ENCODE measurements around the gene H1-8.
"Not testable (repeated sequence)": the region's sequence is repeated elsewhere in the genome, so short reads cannot be mapped to it uniquely, and the experiment has no call there.

H1-8 gene

GRCh38 chr3:129543156-129543790 is at the start of gene H1-8:
TSS of gene H1-8 (plus strand) at chr3:129543175. CDS start at chr3:129543219, 44 bp downstream.
- no peak for DNase-seq (ENCODE audit: low read depth, low spot score)

- DNase-seq (ENCODE audit: low read depth, low spot score): no peak
Observed at GRCh38 chr3:129493206-129493605, 49.8 kb upstream of the H1-8 start.

- not testable (repeated sequence) for DNase-seq (ENCODE audit: low read depth, low spot score)
Observed at GRCh38 chr3:129494499-129494898, 48.5 kb upstream of the H1-8 start.

- DNase-seq (ENCODE audit: low read depth, low spot score): not testable (repeated sequence)
Observed at GRCh38 chr3:129495006-129495639, 47.9 kb upstream of the H1-8 start.

- not testable (repeated sequence) for DNase-seq (ENCODE audit: low read depth, low spot score)
Observed at GRCh38 chr3:129497876-129498275, 45.1 kb upstream of the H1-8 start.

GRCh38 chr3:129498603-129499488 is 44.1 kb upstream of the H1-8 start:
- not testable (repeated sequence) for DNase-seq (ENCODE audit: low read depth, low spot score)

- DNase-seq (ENCODE audit: low read depth, low spot score): not testable (repeated sequence)
Observed at GRCh38 chr3:129499604-129500333, 43.2 kb upstream of the H1-8 start.

GRCh38 chr3:129500334-129500658 is 42.7 kb upstream of the H1-8 start:
- DNase-seq (ENCODE audit: low read depth, low spot score): no peak

- no peak for DNase-seq (ENCODE audit: low read depth, low spot score)
Observed at GRCh38 chr3:129501630-129502029, 41.3 kb upstream of the H1-8 start.

GRCh38 chr3:129502641-129503408 is 40.1 kb upstream of the H1-8 start:
- DNase-seq (ENCODE audit: low read depth, low spot score): no peak

- no peak for DNase-seq (ENCODE audit: low read depth, low spot score)
Observed at GRCh38 chr3:129503471-129504291, 39.3 kb upstream of the H1-8 start.

- no peak for DNase-seq (ENCODE audit: low read depth, low spot score)
Observed at GRCh38 chr3:129504471-129505100, 38.4 kb upstream of the H1-8 start.

- DNase-seq (ENCODE audit: low read depth, low spot score): no peak
Observed at GRCh38 chr3:129505341-129505740, 37.6 kb upstream of the H1-8 start.

GRCh38 chr3:129506231-129506742 is 36.7 kb upstream of the H1-8 start:
- DNase-seq (ENCODE audit: low read depth, low spot score): no peak

GRCh38 chr3:129507181-129507831 is 35.7 kb upstream of the H1-8 start:
- no peak for DNase-seq (ENCODE audit: low read depth, low spot score)

- DNase-seq (ENCODE audit: low read depth, low spot score): no peak
Observed at GRCh38 chr3:129512595-129512994, 30.4 kb upstream of the H1-8 start.

- DNase-seq (ENCODE audit: low read depth, low spot score): no peak
Observed at GRCh38 chr3:129513705-129514104, 29.3 kb upstream of the H1-8 start.

- no peak for DNase-seq (ENCODE audit: low read depth, low spot score)
Observed at GRCh38 chr3:129514110-129514509, 28.9 kb upstream of the H1-8 start.

GRCh38 chr3:129514563-129514962 is 28.4 kb upstream of the H1-8 start:
- no peak for DNase-seq (ENCODE audit: low read depth, low spot score)
